A673 (cell line): ENCODE data around the gene NLN. TPM values are rescaled to one million over a fixed set of nuclear protein-coding genes. Genes with fewer than 3 reads are reported as not detected.
"Not testable (repeated sequence)": the region's sequence is repeated elsewhere in the genome, so short reads cannot be mapped to it uniquely, and the experiment has no call there.

Source experiments
- BruUV-seq: library from RNA; stranded (reverse); fragments of 400-500 nt; replicated peaks from 2 replicates; lab custom pipeline; 2021; lab: Mats Ljungman, UMichigan
- CTCF ChIA-PET: fragments of 300-600 bp; sonication (Branson Sonifier 250); formaldehyde crosslinking; loops from one replicate; lab custom pipeline; 2022; ENCODE audit warnings: antibody characterized with exemption; lab: Charles Lee
- POLR2A ChIA-PET: fragments of 300-600 bp; sonication (Branson Sonifier 250); formaldehyde crosslinking; loops from one replicate; lab custom pipeline; 2022; ENCODE audit warnings: antibody characterized with exemption; ENCODE audit not compliant: low non-redundant PET; lab: Charles Lee
- DNase-seq: peaks from one replicate; pipeline ENCODE4 v3.0.0-alpha.2; 2015; ENCODE audit warnings: low spot score
- H3K27ac ChIP-seq: fragments of 200-600 bp; sonication (generic); 2 replicates; pipeline ENCODE4 v1.5.1; 2016; ENCODE audit warnings: mixed run types, low read depth, mild to moderate bottlenecking, mixed read lengths, antibody characterized with exemption, low read length; ENCODE audit not compliant: poor library complexity, severe bottlenecking
- H3K27me3 ChIP-seq: fragments of 200-600 bp; sonication (generic); replicated peaks from 2 replicates; pipeline ENCODE4 v1.6.1; 2017; ENCODE audit warnings: mixed run types, low read depth, mild to moderate bottlenecking, mixed read lengths, antibody characterized with exemption, low read length; ENCODE audit not compliant: insufficient read depth, poor library complexity
- H3K36me3 ChIP-seq: fragments of 200-600 bp; sonication (generic); 2 replicates; pipeline ENCODE4 v1.6.1; 2016; ENCODE audit warnings: mixed run types, mild to moderate bottlenecking, mixed read lengths, antibody characterized with exemption, low read length; ENCODE audit not compliant: insufficient read depth, poor library complexity, severe bottlenecking
- H3K4me1 ChIP-seq: fragments of 200-600 bp; sonication (generic); 2 replicates; pipeline ENCODE4 v1.6.1; 2017; ENCODE audit warnings: mixed run types, mild to moderate bottlenecking, mixed read lengths, antibody characterized with exemption, low read length; ENCODE audit not compliant: insufficient read depth, poor library complexity, severe bottlenecking
- H3K4me3 ChIP-seq: fragments of 200-600 bp; sonication (generic); 2 replicates; pipeline ENCODE4 v1.5.1; 2016; ENCODE audit warnings: low read depth, mixed run types, mild to moderate bottlenecking, mixed read lengths, low read length; ENCODE audit not compliant: poor library complexity, severe bottlenecking
- H3K9me3 ChIP-seq: fragments of 200-600 bp; sonication (generic); 2 replicates; pipeline ENCODE4 v1.6.1; 2016; ENCODE audit warnings: mixed run types, low read depth, mild to moderate bottlenecking, mixed read lengths, antibody characterized with exemption, low read length; ENCODE audit not compliant: poor library complexity, severe bottlenecking
- EZH2 ChIP-seq: fragments of 200-600 bp; sonication (generic); IDR thresholded peaks from 2 replicates; pipeline ENCODE4 v1.6.1; 2017; ENCODE audit warnings: borderline replicate concordance, low read depth, mild to moderate bottlenecking, mixed read lengths, antibody characterized with exemption, low read length; ENCODE audit not compliant: poor library complexity, severe bottlenecking
- intact Hi-C: fragments of 100-400 bp; cut with micrococcal nuclease; formaldehyde crosslinking; loops from one replicate; pipeline ENCODE4 v1.10.0; 2022; ENCODE audit not compliant: unreplicated experiment
- total RNA-seq: library from RNA; stranded (reverse); gene quantifications from 2 replicates; pipeline ENCODE4 v1.2.3, GENCODE V29; 2021
- TF ChIP-seq, protein P1 (sequence below): fragments of 300-800, 200-600 bp; sonication (generic); conservative IDR thresholded peaks from 2 replicates; pipeline ENCODE4 v1.5.1; 2017; ENCODE audit warnings: low read depth, mild to moderate bottlenecking, antibody characterized with exemption, low read length, moderate library complexity, mixed read lengths

NLN gene
- total RNA-seq, 1 experiment from 2014 or later, result 99.9 TPM

DNA sequence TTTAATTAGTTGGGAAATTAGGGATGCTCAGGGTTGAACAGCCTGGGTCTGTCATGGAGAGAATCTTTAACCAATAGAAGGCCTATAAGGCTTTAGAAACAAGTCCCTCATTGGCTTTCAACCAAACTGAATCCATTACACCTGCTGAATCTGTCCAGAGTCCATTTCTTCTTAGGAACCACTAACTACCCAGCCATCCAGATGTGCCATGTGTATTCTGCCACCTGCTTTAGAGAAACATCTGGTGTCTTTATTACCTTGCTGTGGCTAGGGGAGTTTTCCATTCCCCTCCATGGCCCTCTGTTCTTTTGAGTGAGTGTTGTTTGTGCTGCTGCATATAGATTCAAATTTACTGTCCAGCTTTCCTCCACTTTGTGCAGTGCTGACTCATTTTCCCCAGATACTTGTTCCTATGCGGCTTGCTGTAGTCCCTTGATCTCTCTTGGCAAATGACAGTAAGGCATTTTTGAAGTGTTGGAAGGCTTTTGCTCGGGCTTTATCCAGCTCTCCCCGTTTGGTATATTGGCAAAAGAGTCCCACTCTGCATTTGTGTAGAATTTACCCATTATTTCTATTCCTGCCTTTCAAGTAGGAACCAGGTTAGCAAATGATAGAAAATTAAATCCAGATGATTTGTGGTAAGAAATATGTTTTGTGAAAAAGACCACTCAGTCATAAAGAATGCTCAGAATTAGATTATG is 54.6 kb downstream of the NLN start:
- ChIA-PET CTCF (no interaction called here), POLR2A (no interaction called here)
- Histone ChIP-seq H3K27me3 (no peaks in the 10 kb centered on the region), H3K36me3 (peaks cover 7% of the 10 kb centered on the region), H3K4me3 (no peak overlapping the region), H3K27ac (no peak overlapping the region), H3K9me3 (no peaks in the 10 kb centered on the region), H3K4me1 (peaks cover 19% of the 10 kb centered on the region)
- intact Hi-C loops, result no loop called here
- no peak for DNase-seq
- TF ChIP-seq, protein P1, sequence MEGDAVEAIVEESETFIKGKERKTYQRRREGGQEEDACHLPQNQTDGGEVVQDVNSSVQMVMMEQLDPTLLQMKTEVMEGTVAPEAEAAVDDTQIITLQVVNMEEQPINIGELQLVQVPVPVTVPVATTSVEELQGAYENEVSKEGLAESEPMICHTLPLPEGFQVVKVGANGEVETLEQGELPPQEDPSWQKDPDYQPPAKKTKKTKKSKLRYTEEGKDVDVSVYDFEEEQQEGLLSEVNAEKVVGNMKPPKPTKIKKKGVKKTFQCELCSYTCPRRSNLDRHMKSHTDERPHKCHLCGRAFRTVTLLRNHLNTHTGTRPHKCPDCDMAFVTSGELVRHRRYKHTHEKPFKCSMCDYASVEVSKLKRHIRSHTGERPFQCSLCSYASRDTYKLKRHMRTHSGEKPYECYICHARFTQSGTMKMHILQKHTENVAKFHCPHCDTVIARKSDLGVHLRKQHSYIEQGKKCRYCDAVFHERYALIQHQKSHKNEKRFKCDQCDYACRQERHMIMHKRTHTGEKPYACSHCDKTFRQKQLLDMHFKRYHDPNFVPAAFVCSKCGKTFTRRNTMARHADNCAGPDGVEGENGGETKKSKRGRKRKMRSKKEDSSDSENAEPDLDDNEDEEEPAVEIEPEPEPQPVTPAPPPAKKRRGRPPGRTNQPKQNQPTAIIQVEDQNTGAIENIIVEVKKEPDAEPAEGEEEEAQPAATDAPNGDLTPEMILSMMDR, result no peak
- TF ChIP-seq EZH2, result no peak
- no TSS peak for BruUV-seq

DNA sequence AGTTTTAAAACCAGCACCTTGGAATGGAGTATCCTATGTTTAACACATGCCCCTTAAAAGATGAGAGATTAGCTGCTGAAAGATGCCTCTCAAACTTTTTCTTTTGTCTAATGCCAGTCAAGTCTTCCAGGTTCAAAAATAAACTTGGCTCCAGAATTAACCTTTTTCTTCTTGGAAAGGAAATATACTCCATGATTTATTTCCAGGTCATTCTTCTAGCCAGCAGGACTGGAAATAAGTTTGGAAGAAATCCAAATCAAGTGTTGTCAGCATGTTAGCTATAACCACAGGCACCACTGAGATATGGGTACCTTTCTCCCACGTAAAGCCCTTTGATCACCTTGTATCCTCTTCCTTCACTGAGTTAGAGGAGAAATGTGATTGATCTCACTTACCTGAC is 56.1 kb downstream of the NLN start:
- CTCF ChIA-PET, result no interaction called here
- Histone ChIP-seq H3K27ac (no peak overlapping the region), H3K4me1 (peaks cover 19% of the 10 kb centered on the region), H3K9me3 (no peaks in the 10 kb centered on the region), H3K27me3 (no peaks in the 10 kb centered on the region), H3K4me3 (no peak overlapping the region), H3K36me3 (peaks cover 13% of the 10 kb centered on the region)
- BruUV-seq, result no TSS peak
- DNase-seq, result no peak
- intact Hi-C loops, result no loop called here
- POLR2A ChIA-PET, result no interaction called here
- TF ChIP-seq EZH2, result no peak
- TF ChIP-seq, protein P1, result no peak

DNA sequence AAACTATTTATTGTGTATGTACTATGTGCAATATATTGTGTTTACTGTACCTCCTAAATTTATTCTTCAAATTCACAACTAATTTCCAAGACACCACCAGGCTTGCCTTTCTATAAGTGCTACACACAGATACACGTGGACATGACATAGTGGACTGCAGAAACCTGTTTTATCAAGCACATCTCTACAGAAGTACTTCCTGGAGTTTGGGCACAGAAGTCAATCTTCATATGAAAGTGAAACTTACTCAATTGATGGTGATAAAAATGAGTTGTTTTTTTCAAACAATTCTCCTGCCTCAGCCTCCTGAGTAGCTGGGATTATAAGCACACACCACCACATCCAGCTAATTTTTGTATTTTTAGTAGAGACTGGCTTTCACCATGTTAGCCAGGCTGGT is 57.6 kb downstream of the NLN start:
- Histone ChIP-seq H3K27me3 (no peaks in the 10 kb centered on the region), H3K4me3 (no peak overlapping the region), H3K9me3 (no peaks in the 10 kb centered on the region), H3K27ac (no peak overlapping the region), H3K4me1 (peaks cover 13% of the 10 kb centered on the region), H3K36me3 (peaks cover 13% of the 10 kb centered on the region)
- POLR2A ChIA-PET, result no interaction called here
- BruUV-seq, result no TSS peak
- DNase-seq, result no peak
- CTCF ChIA-PET, result no interaction called here
- TF ChIP-seq EZH2, result no peak
- TF ChIP-seq, protein P1, result no peak
- intact Hi-C loops, result no loop called here

DNA sequence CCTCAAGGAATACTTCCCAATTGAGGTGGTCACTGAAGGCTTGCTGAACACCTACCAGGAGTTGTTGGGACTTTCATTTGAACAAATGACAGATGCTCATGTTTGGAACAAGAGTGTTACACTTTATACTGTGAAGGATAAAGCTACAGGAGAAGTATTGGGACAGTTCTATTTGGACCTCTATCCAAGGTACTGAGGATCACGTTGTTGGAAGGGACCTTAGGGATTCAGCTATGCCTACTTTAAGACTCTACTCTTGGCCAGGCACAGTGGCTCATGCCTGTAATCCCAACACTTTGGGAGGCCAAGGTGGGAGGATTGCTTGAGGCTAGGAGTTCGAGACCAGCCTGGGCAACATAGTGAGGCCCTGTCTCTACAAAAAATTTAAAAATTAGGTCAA is 66.3 kb downstream of the NLN start:
- BruUV-seq, H3K27ac ChIP-seq, H3K4me3 ChIP-seq, POLR2A ChIA-PET, H3K9me3 ChIP-seq, H3K27me3 ChIP-seq, DNase-seq, H3K4me1 ChIP-seq, CTCF ChIA-PET, intact Hi-C loops: not testable (repeated sequence)
- H3K36me3 ChIP-seq, result peaks cover 25% of the 10 kb centered on the region
